Measurements from ENCODE around the gene MYH14. TPM values are rescaled to one million over a fixed set of nuclear protein-coding genes. Genes with fewer than 3 reads are reported as not detected.

MYH14 gene
- total and polyA plus RNA-seq, 2 of the 13 experiments (the other 11 are each of a cell fraction or from before 2014, with no cell fraction given): 5.5 to 5.8 TPM

GRCh38 chr19:50204811-50205675 is 1.6 kb downstream of the MYH14 start (continued):
- no peak for TF ChIP-seq REXO4 (CRISPR knock-in tag; IDR thresholded peaks at IDR 0.05; ENCODE audit: borderline replicate concordance)

- peaks cover 35% of the 10 kb centered on the region for H3K4me1 ChIP-seq (ENCODE audit: insufficient read depth, low read length)
- ATAC-seq (peak; percentile 39), FAIRE-seq (no peak), DNase-seq (ENCODE audit: low spot score) (no peak)
- H3K9me3 ChIP-seq (ENCODE audit: low read length): no peaks in the 10 kb centered on the region
- no peak overlapping the region for H3K9ac ChIP-seq (ENCODE audit: insufficient read depth, low read depth, low read length)
- intact Hi-C loops (cut with micrococcal nuclease; ENCODE audit: unreplicated experiment): no loop called here
- H3K4me2 ChIP-seq (ENCODE audit: low read depth, low read length): peak overlapping the region; percentile 76
- H3K27me3 ChIP-seq (ENCODE audit: control insufficient read depth in 1 of 2, insufficient read depth in 2 of 2, low read length in 2 of 2): no peaks in the 10 kb centered on the region; a peak in 2 of 5 replicates
- WGBS (ENCODE audit: low lambda C conversion rate): 18% methylated on average over 2 of the region's 12 CpGs
- H3K36me3 ChIP-seq (replicated peaks in 1 of 2; ENCODE audit: control insufficient read depth in 1 of 2, insufficient read depth in 2 of 2, low read length in 2 of 2): no peaks in the 10 kb centered on the region
- TF ChIP-seq PAX8 (CRISPR knock-in tag; IDR thresholded peaks at IDR 0.05; ENCODE audit: borderline replicate concordance) (no peak), MAFF (IDR thresholded peaks at IDR 0.05; ENCODE audit: low read depth, low read length) (no peak), AGO2 (optimal IDR thresholded peaks at IDR 0.05; ENCODE audit: low read depth, low read length) (no peak), SP5 (CRISPR knock-in tag; IDR thresholded peaks at IDR 0.05; ENCODE audit: borderline replicate concordance, low read depth) (no peak), DRAP1 (CRISPR knock-in tag; IDR thresholded peaks at IDR 0.05) (no peak), MAFK (conservative IDR thresholded peaks at IDR 0.05 in 1 of 2, IDR thresholded peaks at IDR 0.05 in 1 of 2; ENCODE audit: low read length in 2 of 2) (no peak), ZNF367 (CRISPR knock-in tag; IDR thresholded peaks at IDR 0.05; ENCODE audit: borderline replicate concordance) (no peak), ZNF766 (CRISPR knock-in tag; IDR thresholded peaks at IDR 0.05; ENCODE audit: borderline replicate concordance) (no peak)
- ChIA-PET CTCF (ENCODE audit: low intra/inter-chr PET ratio, low total read pairs) (no interaction called here), POLR2A (interaction anchor here (1.2 to 1.5 kb wide), 4 partner anchors 29 to 128 kb away, joined by 3 to 9 read pairs (median 4); partner anchors contain the start of gene KCNC3)
- peak overlapping the region; percentile 53 to 73 (median 59) for H3K4me3 ChIP-seq (replicated peaks in 1 of 3; ENCODE audit: insufficient read depth in 1 of 3, low read depth in 2 of 3, low read length in 3 of 3)
- no TSS peak for BruUV-seq (replicated peaks)
- H3K27ac ChIP-seq (ENCODE audit: extremely low read length, insufficient read depth, low read length): no peak overlapping the region
- in situ Hi-C loops (cut with HindIII; ENCODE audit: extremely low pct_ligation_motif_present, low pct_unique_long_range_greater_than_20kb): no loop called here
- no peaks in the 10 kb centered on the region for H3K79me2 ChIP-seq (ENCODE audit: insufficient read depth, low read length)
- H2AFZ ChIP-seq (ENCODE audit: low read length): no peak overlapping the region
- no peaks in the 10 kb centered on the region for H4K20me1 ChIP-seq (ENCODE audit: insufficient read depth, low read length)
These were observed 2.3 kb downstream of the MYH14 start for GRCh38 chr19:50205681-50206138.
